Embryonic facial prominence (tissue), 1 donor: Measurements from ENCODE around the gene NPC1L1.
"Not testable (repeated sequence)": the region's sequence is repeated elsewhere in the genome, so short reads cannot be mapped to it uniquely, and the experiment has no call there.

Experiments
- DNase-seq: peaks from one replicate; pipeline ENCODE4 v3.0.0-alpha.2; 2016; ENCODE audit errors: extremely low spot score

NPC1L1 gene

DNA sequence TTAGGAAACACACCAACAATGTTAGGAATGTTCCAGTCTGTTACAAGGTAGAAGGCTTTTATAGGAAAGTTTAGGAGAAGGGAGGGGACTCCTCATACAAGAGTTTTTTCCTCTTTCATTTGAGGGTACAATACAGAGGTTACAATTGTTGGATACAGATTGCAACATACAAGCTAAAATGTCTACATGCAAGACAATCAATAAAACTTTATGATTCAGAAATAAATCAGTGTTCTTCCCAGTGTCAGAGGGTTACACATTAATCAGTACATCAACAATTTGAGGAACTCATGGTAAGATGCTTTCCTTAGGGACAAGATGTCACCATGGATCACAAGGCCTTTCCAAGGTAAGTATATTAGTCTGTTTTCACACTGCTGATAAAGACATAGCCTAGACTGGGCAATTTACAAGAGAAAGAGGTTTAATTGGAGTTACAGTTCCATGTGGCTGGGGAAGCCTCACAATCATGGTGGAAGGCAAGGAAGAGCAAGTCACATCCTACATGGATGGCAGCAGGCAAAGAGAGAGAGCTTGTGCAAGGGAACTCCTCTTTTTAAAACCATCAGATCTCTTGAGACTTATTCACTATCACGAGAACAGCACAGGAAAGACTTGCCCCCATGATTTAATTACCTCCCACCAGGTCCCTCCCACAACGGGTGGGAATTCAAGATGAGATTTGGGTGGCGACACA lies 34.4 kb downstream of the NPC1L1 start:
- not testable (repeated sequence) for DNase-seq

DNA sequence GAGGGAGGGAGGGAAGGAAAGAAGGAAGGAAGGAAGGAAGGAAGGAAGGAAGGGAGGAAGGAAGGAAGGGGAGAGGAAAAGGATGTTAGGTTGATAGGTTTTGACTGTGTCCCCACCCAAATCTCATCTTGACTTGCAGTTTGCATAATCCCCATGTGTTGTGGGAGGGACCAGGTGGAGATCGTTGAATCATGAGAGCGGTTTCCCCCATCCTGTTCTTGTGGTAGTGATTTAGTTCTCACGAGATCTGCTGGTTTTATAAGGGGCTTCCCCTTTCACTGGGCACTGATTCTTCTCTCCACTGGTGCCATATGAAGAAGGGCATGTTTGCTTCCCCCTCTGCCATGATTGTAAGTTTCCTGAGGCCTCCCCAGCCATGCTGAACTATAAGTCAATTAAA lies 35.5 kb downstream of the NPC1L1 start:
- DNase-seq: no peak

DNA sequence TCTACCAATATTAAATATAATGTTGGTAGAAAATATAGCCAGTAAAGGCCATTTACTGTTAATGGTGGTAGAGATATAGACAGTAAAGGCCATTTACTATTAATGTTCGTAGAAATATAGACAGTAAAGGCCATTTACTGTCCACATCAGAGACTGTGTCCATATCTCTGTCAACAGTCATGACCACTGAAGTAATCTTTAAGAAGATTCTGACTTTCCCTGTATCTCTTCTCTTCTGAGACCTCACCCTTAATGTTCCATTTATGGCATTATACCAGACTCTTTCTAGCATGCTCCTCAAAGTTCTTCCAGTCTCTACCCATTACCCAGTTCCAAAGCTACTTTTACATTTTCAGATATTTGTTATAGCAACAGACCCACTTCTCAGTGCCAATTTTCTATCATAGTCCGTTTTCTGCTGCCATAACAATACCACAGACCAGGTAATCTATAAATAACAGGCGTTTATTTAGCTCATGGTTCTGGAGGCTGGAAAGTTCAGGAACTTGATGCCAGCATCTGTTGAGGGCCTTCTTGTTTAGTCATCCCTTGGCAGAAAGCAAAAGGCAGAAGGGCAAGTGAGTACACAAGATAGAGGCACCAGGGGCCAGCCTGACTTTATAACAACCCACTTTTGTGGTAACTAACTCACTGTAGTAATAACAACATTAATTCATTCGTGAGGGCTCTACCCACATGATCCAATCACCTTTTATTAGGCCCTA lies 42.7 kb downstream of the NPC1L1 start:
- no peak for DNase-seq

DNA sequence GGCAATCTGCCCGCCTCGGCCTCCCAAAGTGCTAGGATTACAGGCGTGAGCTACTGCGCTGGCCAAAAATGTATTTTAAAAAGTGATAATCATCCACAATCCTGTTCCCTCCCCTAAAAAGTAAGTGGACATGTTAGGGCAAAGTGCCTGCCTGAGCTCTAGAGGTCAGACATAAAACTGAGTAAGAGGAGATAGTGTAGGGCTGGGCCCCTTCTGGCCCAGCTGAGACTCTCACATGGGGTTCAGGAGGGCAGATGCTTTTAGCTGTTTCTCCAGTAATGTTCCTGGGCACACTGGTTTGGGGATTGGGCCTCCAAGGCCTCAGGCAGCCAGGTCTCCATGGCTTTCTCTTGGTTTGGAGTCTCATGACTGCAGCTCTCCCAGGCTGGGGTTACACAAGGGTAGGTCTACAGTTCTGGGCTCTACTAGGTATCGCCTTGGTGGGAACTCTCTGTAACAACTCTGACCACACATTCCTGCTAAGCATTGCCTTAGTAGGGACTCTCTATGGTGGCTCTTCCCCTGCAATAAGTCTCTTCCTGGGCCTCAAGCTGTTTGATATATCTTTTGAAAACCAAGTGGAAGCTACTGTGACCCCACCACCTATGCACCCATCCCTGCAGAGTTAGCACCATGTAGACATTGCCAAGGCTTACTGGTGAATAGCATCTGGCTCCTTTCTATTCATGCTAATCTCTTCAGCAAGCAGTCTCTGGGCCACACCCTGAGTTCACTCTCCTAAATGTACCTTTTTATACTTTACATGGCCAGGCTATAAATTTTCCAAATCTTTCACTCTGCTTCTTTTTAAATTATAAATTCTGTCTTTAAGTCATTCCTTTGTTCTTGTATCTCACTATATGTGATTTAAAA lies 43.7 kb downstream of the NPC1L1 start:
- no peak for DNase-seq

DNA sequence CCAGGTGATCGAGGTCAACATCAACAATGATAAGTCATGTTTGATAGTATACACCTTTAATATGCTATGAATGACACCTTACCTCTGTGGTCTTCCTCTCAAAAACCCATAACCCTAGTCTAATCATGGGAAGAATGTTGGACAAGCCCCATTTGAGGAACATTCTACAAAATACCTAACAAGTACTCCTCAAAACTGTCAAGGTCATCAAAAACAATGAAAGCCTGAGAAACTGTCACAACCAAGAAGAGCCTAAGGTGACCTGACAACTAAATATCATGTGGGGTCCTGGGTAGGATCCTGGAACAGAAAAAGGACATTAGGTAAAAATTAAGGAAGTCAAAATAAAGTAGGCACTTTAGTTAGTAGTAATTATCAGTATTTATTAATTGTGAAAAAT lies 44.7 kb downstream of the NPC1L1 start:
- DNase-seq: no peak

DNA sequence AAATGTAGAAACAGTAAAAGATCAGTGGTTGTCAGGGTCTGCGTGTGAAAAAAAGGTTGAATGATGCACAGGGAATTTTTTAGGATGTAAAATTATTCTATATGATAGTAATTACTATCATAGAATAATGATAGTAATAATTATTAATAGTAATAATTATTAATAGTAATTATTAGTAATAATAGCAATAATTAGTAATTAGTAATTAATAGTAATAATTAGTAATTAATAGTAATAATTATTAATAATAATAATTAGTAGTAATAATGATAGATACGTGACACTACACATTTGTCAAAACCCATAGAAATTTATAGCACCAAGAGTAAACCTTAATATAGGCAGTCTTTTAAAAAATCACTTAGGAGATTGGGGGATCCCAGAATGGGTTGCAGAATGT lies 46.2 kb downstream of the NPC1L1 start:
- no peak for DNase-seq

DNA sequence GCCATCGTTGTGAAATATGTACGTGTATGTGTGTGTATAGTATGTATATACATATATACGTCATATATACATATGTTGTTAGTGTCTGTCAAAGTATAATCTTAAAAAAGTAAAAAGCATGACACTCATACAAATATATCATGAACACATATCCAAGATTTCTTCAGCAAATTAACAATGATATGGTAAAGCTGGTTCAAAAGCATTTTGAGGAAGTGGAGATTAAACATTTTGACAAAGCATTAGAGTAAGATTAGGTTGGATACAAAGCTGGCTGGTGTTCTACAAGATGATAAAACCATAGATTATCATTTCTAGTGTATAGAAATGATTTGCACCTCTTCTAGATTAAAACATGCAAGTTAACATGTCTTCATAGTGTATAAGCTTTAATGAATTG lies 49.9 kb downstream of the NPC1L1 start:
- DNase-seq: no peak

DNA sequence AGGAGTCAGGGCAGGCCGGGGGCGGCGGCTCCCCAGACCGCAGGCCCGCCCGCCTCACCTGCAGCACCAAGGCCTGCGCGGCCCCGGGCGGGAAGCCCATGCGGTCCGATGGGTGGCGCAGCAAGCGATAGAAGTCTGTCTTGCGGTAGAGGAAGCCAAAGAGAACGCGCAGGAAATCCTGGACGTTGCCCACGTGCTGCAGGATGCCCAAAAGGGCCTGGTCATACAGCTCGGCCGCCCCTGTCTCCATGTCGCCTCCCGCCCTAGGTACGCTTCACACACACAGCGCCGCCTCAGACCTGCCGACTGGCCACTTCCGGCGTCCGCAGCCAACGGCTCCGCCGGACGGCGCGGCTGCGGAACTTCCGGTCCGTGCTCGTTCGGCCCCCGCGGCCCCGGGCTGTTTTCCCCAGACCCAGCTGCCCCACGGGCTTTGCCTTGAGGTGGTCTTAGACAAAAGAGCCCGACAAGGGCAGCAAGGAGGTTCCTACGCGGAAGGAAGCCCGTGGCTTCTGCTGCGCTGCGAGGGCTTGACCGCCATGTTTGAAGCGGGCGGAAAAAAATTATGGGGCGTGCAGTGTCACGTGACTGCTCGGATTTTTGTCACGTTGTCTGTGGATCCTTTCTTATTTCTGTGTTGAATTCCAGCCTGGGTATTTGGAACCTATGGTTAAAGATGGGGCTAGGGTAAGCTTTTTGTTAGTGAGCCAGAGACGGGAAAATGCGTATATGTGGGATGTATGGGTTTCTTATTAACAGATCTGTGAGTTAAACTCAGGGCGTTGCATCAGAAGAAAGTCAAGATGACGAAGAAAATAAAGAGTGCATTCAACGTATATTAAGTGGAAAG lies 50.6 kb downstream of the NPC1L1 start, which contains the start of gene NUDCD3:
Gene NUDCD3, minus strand, starts transcription at position 308 of the 850 bp plus-strand sequence. Its CDS starts 58 bp downstream, at position 250.
- DNase-seq: peak; percentile 73

DNA sequence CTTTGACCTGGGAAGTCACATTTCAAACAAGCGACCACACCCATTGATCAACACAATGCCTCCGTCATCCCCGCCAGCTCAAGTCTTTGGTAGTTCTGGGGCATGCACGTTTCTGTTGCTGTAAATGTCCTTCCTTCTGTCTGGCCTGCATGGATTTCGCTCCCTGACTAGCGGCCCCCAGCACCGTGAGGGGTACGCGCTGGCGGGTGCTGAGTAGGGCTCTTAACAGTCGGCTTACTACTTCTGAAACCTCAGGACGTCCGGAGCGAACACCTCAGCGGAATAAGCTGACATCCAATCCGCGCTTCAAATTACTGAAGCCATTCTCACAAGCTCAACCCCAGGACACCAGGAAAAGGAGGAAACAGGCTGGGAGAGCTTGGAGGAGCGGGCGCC lies 51.2 kb downstream of the NPC1L1 start:
- DNase-seq: peak; percentile 14

DNA sequence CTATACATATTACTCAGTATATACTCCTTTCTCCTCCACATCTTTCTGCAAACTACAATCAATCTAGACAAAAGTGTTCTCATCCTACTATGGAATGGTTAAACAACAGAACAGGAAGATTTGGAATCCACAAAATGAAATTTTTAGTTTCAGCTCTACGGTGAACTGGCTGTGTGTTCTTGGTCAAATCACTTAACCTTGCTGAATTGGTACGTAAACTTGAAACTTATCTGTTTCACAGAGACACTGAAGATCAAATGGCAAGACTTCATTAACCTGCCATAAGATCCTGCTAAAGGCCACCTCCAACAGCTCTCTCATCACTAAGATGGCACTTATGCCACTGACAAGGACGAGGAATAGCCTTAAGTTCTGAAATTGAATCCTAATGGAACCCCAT lies 52.2 kb downstream of the NPC1L1 start:
- DNase-seq: no peak

DNA sequence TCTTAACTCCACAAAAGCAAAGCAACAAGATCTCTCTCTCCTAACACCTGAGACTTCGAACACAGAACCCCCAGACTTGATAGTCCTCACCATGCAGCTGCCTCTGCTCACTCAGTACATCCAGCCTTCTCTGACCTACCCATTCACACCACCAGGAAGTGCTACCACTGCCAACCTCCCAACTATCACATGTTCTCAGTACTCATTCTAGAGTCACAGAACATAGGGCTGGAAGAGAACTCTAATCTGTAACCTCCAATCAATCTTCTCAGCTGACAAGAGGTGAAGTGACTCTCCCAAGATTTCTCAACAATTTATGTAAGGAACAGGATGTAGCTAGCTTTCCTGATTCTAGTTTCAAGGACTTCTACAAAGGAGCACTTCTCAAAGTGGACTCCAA lies 54.4 kb downstream of the NPC1L1 start:
- DNase-seq: no peak

DNA sequence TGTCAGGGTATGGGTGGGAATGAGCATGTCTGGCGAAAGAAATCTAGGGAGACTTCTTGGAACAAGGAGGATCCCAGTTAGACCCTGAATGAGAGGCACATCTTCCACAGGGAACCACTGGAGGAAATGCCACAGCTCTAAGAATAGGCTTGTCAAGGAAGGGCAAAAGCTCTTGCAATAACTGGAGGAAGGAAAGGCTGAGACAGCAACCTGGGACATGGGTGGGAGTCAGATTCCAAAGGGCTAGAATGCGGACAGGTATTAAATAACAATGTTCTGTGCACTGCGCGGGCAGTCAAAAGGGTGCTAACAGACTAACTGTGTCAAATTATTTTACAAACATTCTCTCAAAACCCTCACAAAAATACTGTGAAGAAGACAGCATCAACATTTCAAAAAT lies 55.1 kb downstream of the NPC1L1 start:
- DNase-seq: no peak

DNA sequence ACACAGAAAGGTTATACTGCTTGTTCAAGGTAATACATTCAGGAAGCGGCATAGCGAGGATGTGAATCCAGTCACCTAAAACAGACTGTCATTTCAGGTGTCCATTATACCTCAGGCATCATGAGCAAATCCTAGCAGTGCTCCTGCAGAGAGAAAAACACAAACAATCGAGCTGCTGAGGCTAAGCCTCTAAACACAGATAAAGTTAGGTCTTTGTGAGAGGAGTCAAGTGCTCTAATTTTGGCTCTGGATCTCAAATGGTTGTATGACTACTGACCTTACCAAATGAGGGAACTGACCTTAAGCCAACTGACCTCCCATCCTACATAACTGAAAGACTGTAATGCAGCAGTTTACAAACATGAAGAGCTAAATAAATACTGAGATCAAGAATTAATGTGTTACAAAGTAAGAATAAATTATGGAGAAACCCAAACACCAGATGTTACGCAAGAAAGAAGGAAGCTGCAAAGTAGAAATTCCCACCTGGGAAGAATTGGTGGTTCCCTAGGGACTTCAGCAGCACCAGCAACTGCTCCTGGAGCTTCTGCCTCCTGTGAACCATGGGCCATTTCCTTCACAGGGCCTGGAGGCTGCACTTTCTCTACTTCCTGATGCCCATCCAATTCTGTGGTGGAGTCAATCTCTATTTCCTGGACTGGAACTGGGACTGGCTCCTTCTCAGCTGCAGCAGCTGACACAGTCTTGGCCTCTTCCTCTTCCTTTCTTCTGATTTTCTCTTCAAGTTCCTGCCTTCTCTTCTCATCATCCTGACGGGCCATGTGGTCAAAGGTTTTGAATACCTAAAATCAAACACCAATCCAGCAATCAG lies 56.4 kb downstream of the NPC1L1 start:
- DNase-seq: no peak

DNA sequence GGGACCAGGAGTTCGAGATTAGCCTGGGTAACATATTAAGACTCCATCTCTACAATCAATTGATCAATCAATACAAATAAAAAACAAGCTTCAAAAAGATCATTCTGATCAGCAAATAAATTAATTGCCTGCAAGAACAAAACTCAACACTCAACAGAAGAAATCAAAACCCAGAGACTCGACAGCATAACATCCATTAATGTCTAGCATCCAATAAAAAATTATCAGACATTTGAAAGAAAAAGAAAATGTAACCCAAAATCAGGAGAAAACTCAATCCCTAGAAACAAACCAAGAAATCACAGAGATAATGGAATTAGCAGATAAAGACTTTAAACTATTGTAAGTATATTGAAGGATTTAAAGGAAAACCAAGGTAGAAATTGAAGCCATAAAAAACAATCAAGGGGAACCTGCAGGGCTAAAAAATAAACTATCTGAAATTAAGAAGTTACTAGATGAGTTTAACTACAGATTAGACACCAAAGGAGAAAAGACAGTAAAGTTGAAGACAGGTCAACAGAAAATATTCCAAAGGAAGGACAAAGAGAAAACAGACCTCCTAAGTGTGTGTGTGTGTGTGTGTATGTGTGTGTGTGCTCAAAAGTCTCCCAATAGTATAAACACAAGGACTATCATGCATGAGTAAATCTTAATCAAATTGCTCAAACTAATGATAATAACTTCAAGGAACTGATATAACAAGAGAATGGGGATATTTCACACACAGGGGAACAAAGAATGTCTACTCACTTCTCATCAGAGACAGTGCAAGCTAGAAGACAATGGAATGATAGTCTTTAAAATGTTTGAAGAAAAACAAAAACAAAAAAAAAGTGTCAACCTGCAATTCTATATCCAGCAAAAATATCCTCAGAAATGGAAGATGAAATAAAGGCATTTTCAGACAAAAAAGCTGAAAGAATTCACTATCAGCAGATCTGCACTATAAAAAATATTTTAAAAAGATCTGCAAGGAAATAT lies 58.3 kb downstream of the NPC1L1 start:
- no peak for DNase-seq

DNA sequence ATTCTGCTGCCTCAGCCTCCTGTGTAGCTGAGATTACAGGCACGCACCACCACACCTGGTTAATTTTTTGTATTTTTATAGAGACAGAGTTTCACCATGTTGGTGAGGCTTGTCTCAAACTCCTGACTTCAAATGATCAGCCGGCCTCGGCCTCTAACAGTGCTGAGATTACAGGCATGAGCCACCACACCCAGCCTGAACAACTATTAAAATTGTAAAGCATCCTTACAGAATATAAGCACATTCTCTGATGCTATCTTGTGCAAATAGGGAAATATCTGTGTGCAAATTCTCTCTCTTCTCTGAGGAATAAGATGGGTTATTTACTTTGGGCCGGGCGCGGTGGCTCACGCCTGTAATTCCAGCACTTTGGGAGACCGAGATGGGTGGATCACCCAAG lies 63.2 kb downstream of the NPC1L1 start:
- DNase-seq: no peak

DNA sequence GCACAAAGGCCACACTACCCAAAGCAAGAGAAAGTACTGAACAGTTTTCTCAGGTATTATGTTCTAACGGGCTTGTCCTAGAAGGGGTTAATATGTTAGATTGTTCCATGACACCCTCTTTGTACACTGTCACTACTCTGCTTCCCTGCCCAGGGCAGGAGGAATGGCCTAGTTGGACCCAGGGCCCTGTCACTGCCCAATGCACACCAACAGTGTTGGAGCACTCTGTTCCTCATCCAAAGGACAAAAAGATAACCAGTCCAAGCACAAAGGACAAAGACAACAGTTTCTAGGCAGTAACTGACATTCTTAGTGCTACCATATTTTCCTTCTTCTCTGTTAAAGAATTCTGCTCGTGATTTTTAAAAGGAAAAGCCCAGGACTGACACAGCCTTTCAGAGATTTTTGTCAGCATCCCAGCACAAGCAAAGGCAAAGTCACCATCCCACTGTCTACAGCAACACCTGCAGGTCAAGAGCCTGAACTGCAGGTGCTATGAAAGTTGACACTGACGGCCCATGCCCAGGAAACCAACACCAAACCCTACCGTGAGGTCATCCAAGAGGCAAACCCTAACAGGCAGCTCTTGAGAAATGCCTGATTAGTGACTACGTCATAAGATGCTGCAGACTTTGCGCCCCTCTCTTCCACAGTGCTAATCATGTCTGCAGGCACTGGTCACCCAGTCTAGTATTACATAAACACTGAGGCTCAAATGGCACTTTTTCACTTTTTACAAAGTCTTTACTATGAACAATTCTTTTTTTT lies 63.9 kb downstream of the NPC1L1 start:
- DNase-seq: peak; percentile 43

DNA sequence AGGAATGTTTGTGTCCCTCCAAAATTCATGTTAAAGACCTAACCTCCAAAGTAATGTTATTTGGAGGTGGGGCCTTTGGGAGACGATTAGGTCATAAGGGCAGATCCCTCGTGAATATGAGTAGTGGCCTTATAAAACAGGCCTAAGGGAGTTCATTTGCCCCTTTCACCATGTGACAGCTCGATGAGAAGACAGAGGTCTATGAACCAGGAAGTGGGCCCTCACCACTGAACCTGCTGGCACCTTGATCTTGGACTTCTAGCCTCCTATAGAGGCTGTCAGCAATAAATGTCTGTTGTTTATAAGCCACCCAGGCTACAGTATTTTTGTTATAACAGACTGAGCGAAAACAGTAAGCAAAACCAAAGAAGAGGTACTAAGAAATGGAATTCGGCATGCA lies 64.8 kb downstream of the NPC1L1 start:
- DNase-seq: no peak

DNA sequence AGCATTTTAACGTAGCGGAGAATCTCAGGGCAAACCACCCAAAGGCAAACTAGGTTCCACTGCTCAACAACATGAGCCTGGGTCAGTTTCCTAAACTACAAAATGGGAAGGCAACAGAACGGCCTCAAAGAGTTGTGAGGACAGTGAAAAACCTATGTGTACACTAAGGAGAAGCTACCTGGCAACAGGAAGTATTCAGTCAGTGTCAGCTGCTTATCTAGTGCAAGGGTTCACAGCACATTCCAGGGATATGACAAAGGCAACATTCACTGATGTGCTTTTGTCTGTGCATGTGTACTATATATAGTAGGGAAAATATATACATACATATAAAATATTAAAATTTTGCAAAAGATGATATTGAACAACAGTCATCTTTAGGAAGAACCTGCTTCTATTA lies 67.8 kb downstream of the NPC1L1 start:
- DNase-seq: no peak

DNA sequence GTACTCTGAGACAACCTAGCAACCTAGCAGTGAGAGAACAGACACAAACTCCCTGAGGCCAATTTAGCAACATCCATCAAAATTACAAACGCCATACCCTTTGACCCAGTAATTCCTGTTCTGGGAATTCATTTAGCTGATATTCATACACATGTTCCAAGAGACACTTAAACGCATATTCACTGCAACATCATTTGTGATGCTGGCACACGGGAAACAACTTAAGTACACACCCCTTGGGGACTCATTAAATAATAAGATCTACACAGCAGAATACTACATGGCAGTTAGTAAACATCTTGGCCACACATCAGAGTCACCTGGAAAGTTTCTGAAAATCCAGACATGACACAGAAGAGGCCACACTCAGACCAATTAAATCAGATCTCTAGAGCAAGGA lies 68.3 kb downstream of the NPC1L1 start:
- DNase-seq: no peak
